HepG2 (cell line): Measurements from ENCODE around the gene ACSS2. TPM values are rescaled to one million over a fixed set of nuclear protein-coding genes. Genes with fewer than 3 reads are reported as not detected.
A peak's percentile ranks its signal among the peaks of the same experiment; 100 is the strongest.

ENCODE experiments used
- CHD2 ChIP-seq: IDR thresholded peaks from 2 replicates; pipeline ENCODE4 v1.6.1; 2011; ENCODE audit warnings: low read depth, low read length, improper control_type of control experiment
- FOXA1 ChIP-seq, 2 experiments: fragments of 450-650 bp in 1 of 2; sonication (generic) in 1 of 2; formaldehyde crosslinking in 1 of 2; IDR thresholded peaks; 2 replicates each; pipeline versions ENCODE4 v1.4.0 to v1.6.1; 2016 to 2020; ENCODE audit warnings: missing genetic modification reagents in 1 of 2
- PREB ChIP-seq: sonication (generic); formaldehyde crosslinking; IDR thresholded peaks from 2 replicates; pipeline ENCODE4 v1.4.0; 2020; ENCODE audit warnings: missing genetic modification reagents
- SCMH1 ChIP-seq: sonication (generic); formaldehyde crosslinking; IDR thresholded peaks from 2 replicates; pipeline ENCODE4 v1.9.0; 2021; ENCODE audit warnings: missing genetic modification reagents, mild to moderate bottlenecking, borderline replicate concordance
- SNAPC2 ChIP-seq: sonication (generic); formaldehyde crosslinking; IDR thresholded peaks from 2 replicates; pipeline ENCODE4 v1.8.1; 2022; ENCODE audit warnings: mild to moderate bottlenecking, missing genetic modification reagents
- TAF1 ChIP-seq: sonication (generic); formaldehyde crosslinking; IDR thresholded peaks from 2 replicates; pipeline ENCODE4 v1.4.0; 2020; ENCODE audit warnings: missing genetic modification reagents
- TARDBP ChIP-seq: sonication (generic); formaldehyde crosslinking; IDR thresholded peaks from 2 replicates; pipeline ENCODE4 v1.8.0; 2022; ENCODE audit warnings: mild to moderate bottlenecking, missing genetic modification reagents
- THAP11 ChIP-seq: IDR thresholded peaks from 2 replicates; pipeline ENCODE4 v1.6.1; 2016; ENCODE audit warnings: missing biosample characterization, missing genetic modification reagents
- ZBTB42 ChIP-seq: sonication (generic); formaldehyde crosslinking; IDR thresholded peaks from 2 replicates; pipeline ENCODE4 v1.5.0; 2020; ENCODE audit warnings: mild to moderate bottlenecking, missing genetic modification reagents
- ZBTB49 ChIP-seq: sonication (generic); formaldehyde crosslinking; IDR thresholded peaks from 2 replicates; pipeline ENCODE4 v1.4.0; 2020; ENCODE audit warnings: missing genetic modification reagents, borderline replicate concordance
- ZNF30 ChIP-seq: sonication (generic); formaldehyde crosslinking; IDR thresholded peaks from 2 replicates; pipeline ENCODE4 v1.5.0; 2020; ENCODE audit warnings: mild to moderate bottlenecking, missing genetic modification reagents
- ZNF572 ChIP-seq: sonication (generic); formaldehyde crosslinking; IDR thresholded peaks from 2 replicates; pipeline ENCODE4 v1.5.1; 2020; ENCODE audit warnings: mild to moderate bottlenecking, missing genetic modification reagents
- ZXDC ChIP-seq: sonication (generic); formaldehyde crosslinking; IDR thresholded peaks from 2 replicates; pipeline ENCODE4 v1.5.0; 2020; ENCODE audit warnings: mild to moderate bottlenecking, missing genetic modification reagents
- polyA plus RNA-seq, 8 experiments: library from polyadenylated mRNA; depleted of rRNA in 3 of 8; stranded (reverse) in 7 of 8; unstranded in 1 of 8; fragments of >200 nt; fragmentation: Illumina TruSeq in 4 of 8; extraction: Trizol in 4 of 8; gene quantifications; 2 replicates each; pipeline versions ENCODE4 v1.2.1 to v1.2.3, GENCODE V29; 2011 to 2016; ENCODE audit warnings: low read depth in 4 of 8, missing spikeins in 1 of 8, mixed read lengths in 1 of 8; ENCODE audit not compliant: insufficient read depth in 1 of 8
- total RNA-seq, 5 experiments: library from RNA; depleted of rRNA; stranded (reverse); fragments of >200 nt; fragmentation: Illumina TruSeq; extraction: Trizol; gene quantifications; 2 replicates each; pipeline ENCODE4 v1.2.3, GENCODE V29; 2016; ENCODE audit warnings: low read depth in 1 of 5
- TF ChIP-seq, protein P1 (sequence below): sonication (generic); formaldehyde crosslinking; IDR thresholded peaks from 2 replicates; pipeline ENCODE4 v1.5.0; 2020; ENCODE audit warnings: mild to moderate bottlenecking, missing genetic modification reagents, borderline replicate concordance

The ACSS2 gene
- total and polyA plus RNA-seq, 2 of the 13 experiments (the other 11 are each of a cell fraction or from before 2014, with no cell fraction given) = 72.8 to 89.7 TPM

GRCh38 chr20:34876406-34877282 lies at the start of gene ACSS2 (continued):
- no peak for TF ChIP-seq ZXDC (CRISPR knock-in tag)
- TF ChIP-seq, protein P1, sequence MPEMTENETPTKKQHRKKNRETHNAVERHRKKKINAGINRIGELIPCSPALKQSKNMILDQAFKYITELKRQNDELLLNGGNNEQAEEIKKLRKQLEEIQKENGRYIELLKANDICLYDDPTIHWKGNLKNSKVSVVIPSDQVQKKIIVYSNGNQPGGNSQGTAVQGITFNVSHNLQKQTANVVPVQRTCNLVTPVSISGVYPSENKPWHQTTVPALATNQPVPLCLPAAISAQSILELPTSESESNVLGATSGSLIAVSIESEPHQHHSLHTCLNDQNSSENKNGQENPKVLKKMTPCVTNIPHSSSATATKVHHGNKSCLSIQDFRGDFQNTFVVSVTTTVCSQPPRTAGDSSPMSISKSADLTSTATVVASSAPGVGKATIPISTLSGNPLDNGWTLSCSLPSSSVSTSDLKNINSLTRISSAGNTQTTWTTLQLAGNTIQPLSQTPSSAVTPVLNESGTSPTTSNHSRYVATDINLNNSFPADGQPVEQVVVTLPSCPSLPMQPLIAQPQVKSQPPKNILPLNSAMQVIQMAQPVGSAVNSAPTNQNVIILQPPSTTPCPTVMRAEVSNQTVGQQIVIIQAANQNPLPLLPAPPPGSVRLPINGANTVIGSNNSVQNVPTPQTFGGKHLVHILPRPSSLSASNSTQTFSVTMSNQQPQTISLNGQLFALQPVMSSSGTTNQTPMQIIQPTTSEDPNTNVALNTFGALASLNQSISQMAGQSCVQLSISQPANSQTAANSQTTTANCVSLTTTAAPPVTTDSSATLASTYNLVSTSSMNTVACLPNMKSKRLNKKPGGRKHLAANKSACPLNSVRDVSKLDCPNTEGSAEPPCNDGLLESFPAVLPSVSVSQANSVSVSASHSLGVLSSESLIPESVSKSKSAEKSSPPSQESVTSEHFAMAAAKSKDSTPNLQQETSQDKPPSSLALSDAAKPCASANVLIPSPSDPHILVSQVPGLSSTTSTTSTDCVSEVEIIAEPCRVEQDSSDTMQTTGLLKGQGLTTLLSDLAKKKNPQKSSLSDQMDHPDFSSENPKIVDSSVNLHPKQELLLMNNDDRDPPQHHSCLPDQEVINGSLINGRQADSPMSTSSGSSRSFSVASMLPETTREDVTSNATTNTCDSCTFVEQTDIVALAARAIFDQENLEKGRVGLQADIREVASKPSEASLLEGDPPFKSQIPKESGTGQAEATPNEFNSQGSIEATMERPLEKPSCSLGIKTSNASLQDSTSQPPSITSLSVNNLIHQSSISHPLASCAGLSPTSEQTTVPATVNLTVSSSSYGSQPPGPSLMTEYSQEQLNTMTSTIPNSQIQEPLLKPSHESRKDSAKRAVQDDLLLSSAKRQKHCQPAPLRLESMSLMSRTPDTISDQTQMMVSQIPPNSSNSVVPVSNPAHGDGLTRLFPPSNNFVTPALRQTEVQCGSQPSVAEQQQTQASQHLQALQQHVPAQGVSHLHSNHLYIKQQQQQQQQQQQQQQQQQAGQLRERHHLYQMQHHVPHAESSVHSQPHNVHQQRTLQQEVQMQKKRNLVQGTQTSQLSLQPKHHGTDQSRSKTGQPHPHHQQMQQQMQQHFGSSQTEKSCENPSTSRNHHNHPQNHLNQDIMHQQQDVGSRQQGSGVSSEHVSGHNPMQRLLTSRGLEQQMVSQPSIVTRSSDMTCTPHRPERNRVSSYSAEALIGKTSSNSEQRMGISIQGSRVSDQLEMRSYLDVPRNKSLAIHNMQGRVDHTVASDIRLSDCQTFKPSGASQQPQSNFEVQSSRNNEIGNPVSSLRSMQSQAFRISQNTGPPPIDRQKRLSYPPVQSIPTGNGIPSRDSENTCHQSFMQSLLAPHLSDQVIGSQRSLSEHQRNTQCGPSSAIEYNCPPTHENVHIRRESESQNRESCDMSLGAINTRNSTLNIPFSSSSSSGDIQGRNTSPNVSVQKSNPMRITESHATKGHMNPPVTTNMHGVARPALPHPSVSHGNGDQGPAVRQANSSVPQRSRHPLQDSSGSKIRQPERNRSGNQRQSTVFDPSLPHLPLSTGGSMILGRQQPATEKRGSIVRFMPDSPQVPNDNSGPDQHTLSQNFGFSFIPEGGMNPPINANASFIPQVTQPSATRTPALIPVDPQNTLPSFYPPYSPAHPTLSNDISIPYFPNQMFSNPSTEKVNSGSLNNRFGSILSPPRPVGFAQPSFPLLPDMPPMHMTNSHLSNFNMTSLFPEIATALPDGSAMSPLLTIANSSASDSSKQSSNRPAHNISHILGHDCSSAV = peak; percentile 66; the same call in 1 of the 2 replicates
- peak; percentile 29; the same call in 1 of the 2 replicates for TF ChIP-seq TARDBP
- no peak for TF ChIP-seq ZBTB49 (CRISPR knock-in tag)
- TF ChIP-seq FOXA1 (IDR thresholded peaks at IDR 0.05) = no peak
- no peak for TF ChIP-seq FOXA1 (CRISPR knock-in tag; IDR thresholded peaks at IDR 0.05)
- TF ChIP-seq ZNF572 (CRISPR knock-in tag) = no peak
- TF ChIP-seq CHD2 = no peak
- TF ChIP-seq PREB (CRISPR knock-in tag) = no peak
- no peak for TF ChIP-seq SCMH1
- no peak for TF ChIP-seq THAP11 (CRISPR knock-in tag)
- 0 out of 2 replicates have a peak, but pooled peaks have one; percentile 52 for TF ChIP-seq SNAPC2 (CRISPR knock-in tag)
- TF ChIP-seq ZNF30 = no peak
- TF ChIP-seq ZBTB42 = peak; percentile 39; the same call in 1 of the 2 replicates
- peak; percentile 85 for TF ChIP-seq TAF1 (CRISPR knock-in tag)
